Central memory CD4-positive, alpha-beta T cell (primary cell): ENCODE measurements around the gene ANKZF1.

Experiments
- DNase-seq: peaks from one replicate; pipeline ENCODE4 v3.0.0; 2022

Gene ANKZF1

GRCh38 chr2:219207884-219208740 is 21.5 kb upstream of the ANKZF1 start:
- no peak for DNase-seq

GRCh38 chr2:219209236-219210195 is 20.1 kb upstream of the ANKZF1 start:
- DNase-seq: no peak

- DNase-seq: no peak
These were observed 19.3 kb upstream of the ANKZF1 start for GRCh38 chr2:219210196-219210885.

- no peak for DNase-seq
These were observed 18.7 kb upstream of the ANKZF1 start for GRCh38 chr2:219210886-219211362.

GRCh38 chr2:219213026-219213415 is 16.6 kb upstream of the ANKZF1 start:
- DNase-seq: no peak

GRCh38 chr2:219213486-219214071 is 16.0 kb upstream of the ANKZF1 start:
- DNase-seq: no peak

GRCh38 chr2:219214141-219214540 is 15.5 kb upstream of the ANKZF1 start:
- DNase-seq: no peak

- no peak for DNase-seq
These were observed 14.8 kb upstream of the ANKZF1 start for GRCh38 chr2:219214786-219215185.

GRCh38 chr2:219215871-219216534 is 13.6 kb upstream of the ANKZF1 start:
- no peak for DNase-seq

GRCh38 chr2:219216535-219216915 is 13.1 kb upstream of the ANKZF1 start:
- no peak for DNase-seq

- peak; percentile 17 for DNase-seq
These were observed 11.3 kb upstream of the ANKZF1 start for GRCh38 chr2:219218217-219218731.

- peak; percentile 82 for DNase-seq
These were observed 10.6 kb upstream of the ANKZF1 start, which contains the start of gene ABCB6 for GRCh38 chr2:219218732-219219701. ABCB6 (minus strand) TSS chr2:219218958; CDS start chr2:219218673, 285 bp downstream.

- DNase-seq: no peak
These were observed 9.6 kb upstream of the ANKZF1 start for GRCh38 chr2:219219784-219220532.

- no peak for DNase-seq
These were observed 8.8 kb upstream of the ANKZF1 start for GRCh38 chr2:219220652-219221402.

- no peak for DNase-seq
These were observed 7.6 kb upstream of the ANKZF1 start for GRCh38 chr2:219221957-219222518.

- no peak for DNase-seq
These were observed 5.6 kb upstream of the ANKZF1 start for GRCh38 chr2:219223831-219224610.

- DNase-seq: no peak
These were observed 4.3 kb upstream of the ANKZF1 start for GRCh38 chr2:219225350-219225749.
